Sigmoid colon (tissue), 3 donors: ENCODE data around the gene MACROD2.

Experiments used
- CTCF ChIP-seq, 4 experiments: fragments of 450-650 bp in 3 of 4; fragments of 200-600 bp in 1 of 4; IDR thresholded peaks; one replicate each; pipeline ENCODE4 v1.5.1; 2016 to 2019; ENCODE audit warnings: antibody characterized with exemption in 4 of 4, mild to moderate bottlenecking in 3 of 4, moderate library complexity in 2 of 4
- POLR2A ChIP-seq, 2 donors: fragments of 450-650 bp; IDR thresholded peaks; one replicate each; pipeline ENCODE4 v1.6.1; 2016; ENCODE audit warnings: antibody characterized with exemption in 2 of 2, mild to moderate bottlenecking in 2 of 2, moderate library complexity in 2 of 2

DNA sequence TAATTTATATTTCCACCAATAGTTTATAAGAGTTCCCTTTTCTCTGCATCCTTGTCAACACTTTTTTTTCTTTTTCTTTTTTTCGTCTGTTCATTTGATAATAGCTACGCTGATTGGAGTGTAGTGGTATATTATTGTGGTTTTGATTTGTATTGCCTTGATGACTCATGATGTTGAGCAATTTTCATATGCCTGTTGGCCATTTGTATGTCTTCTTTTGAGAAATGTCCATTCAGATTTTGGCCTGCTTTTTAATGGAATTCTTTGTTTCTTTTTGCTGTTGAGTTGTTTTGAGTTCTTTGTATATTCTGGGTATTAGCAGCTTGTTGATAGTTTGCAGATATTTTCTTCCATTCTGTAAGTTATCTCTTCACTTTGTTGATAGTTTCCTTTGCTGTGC, 1804.6 kb downstream of the MACROD2 start:
- TF ChIP-seq CTCF (IDR thresholded peaks at IDR 0.05) (no peak), POLR2A (IDR thresholded peaks at IDR 0.05) (no peak)
